Smooth muscle cell (in vitro differentiated cells): ENCODE data around the gene SH3BP5L. TPM values are rescaled to one million over a fixed set of nuclear protein-coding genes. Genes with fewer than 3 reads are reported as not detected.
A peak's percentile ranks its signal among the peaks of the same experiment; 100 is the strongest.

Source experiments
- DNase-seq: peaks from one replicate; lab custom pipeline; 2025; ENCODE audit not compliant: unreplicated experiment; lab: John Stamatoyannopoulos, UW
- H2AFZ ChIP-seq: fragments of 200-600 bp; sonication (generic); 2 replicates; pipeline ENCODE4 v1.6.0; 2016; ENCODE audit warnings: antibody characterized with exemption, low read depth, mild to moderate bottlenecking
- H3F3A ChIP-seq: fragments of 200-600 bp; sonication (generic); 2 replicates; pipeline ENCODE4 v1.6.0; 2017; ENCODE audit warnings: antibody characterized with exemption, low read depth
- H3K27ac ChIP-seq: fragments of 200-600 bp; sonication (generic); 2 replicates; pipeline ENCODE4 v1.5.1; 2016; ENCODE audit warnings: low read depth, mild to moderate bottlenecking
- H3K27me3 ChIP-seq: fragments of 200-600 bp; sonication (generic); 2 replicates; pipeline ENCODE4 v1.6.1; 2016; ENCODE audit warnings: low read depth, mild to moderate bottlenecking
- H3K36me3 ChIP-seq: fragments of 200-600 bp; sonication (generic); 2 replicates; pipeline ENCODE4 v1.5.1; 2016; ENCODE audit warnings: low read depth
- H3K4me1 ChIP-seq: fragments of 200-600 bp; sonication (generic); 2 replicates; pipeline ENCODE4 v1.5.1; 2016; ENCODE audit warnings: low read depth
- H3K4me2 ChIP-seq: fragments of 200-600 bp; sonication (generic); 2 replicates; pipeline ENCODE4 v1.6.0; 2016; ENCODE audit warnings: mild to moderate bottlenecking
- H3K4me3 ChIP-seq: fragments of 200-600 bp; sonication (generic); 2 replicates; pipeline ENCODE4 v1.5.1; 2016; ENCODE audit warnings: mild to moderate bottlenecking
- H3K79me2 ChIP-seq: fragments of 200-600 bp; sonication (generic); 2 replicates; pipeline ENCODE4 v1.6.0; 2016; ENCODE audit warnings: low read depth, mild to moderate bottlenecking
- H3K9ac ChIP-seq: fragments of 200-600 bp; sonication (generic); 2 replicates; pipeline ENCODE4 v1.6.0; 2016; ENCODE audit warnings: low read depth
- H3K9me3 ChIP-seq: fragments of 200-600 bp; sonication (generic); replicated peaks from 2 replicates; pipeline ENCODE4 v1.5.1; 2016; ENCODE audit warnings: low read depth
- H4K20me1 ChIP-seq: fragments of 200-600 bp; sonication (generic); 2 replicates; pipeline ENCODE4 v1.6.0; 2016; ENCODE audit warnings: low read depth
- WGBS: methylation state at CpG from one replicate; pipeline ENCODE4 v1.1.7; 2016; ENCODE audit warnings: low lambda C conversion rate; 5-methylcytosine and 5-hydroxymethylcytosine counted together
- polyA plus RNA-seq: library from polyadenylated mRNA; unstranded; fragments of >200 nt; fragmentation: Nextera tagmentation; extraction: Ambion mirVana; gene quantifications from 2 replicates; pipeline ENCODE4 v1.2.1, GENCODE V29; 2016
- total RNA-seq: library from RNA; depleted of rRNA; stranded (reverse); fragments of >200 nt; gene quantifications from 2 replicates; pipeline ENCODE4 v1.2.3, GENCODE V29; 2014
- TF ChIP-seq, protein P1 (sequence below): fragments of 200-600 bp; sonication (generic); IDR thresholded peaks from 2 replicates; pipeline ENCODE4 v1.5.1; 2017; ENCODE audit warnings: borderline replicate concordance, mild to moderate bottlenecking, antibody characterized with exemption; ENCODE audit not compliant: insufficient read depth, poor library complexity, severe bottlenecking

The SH3BP5L gene
- total and polyA plus RNA-seq, 2 experiments from 2014 or later, result 7.4 to 18.6 TPM

DNA sequence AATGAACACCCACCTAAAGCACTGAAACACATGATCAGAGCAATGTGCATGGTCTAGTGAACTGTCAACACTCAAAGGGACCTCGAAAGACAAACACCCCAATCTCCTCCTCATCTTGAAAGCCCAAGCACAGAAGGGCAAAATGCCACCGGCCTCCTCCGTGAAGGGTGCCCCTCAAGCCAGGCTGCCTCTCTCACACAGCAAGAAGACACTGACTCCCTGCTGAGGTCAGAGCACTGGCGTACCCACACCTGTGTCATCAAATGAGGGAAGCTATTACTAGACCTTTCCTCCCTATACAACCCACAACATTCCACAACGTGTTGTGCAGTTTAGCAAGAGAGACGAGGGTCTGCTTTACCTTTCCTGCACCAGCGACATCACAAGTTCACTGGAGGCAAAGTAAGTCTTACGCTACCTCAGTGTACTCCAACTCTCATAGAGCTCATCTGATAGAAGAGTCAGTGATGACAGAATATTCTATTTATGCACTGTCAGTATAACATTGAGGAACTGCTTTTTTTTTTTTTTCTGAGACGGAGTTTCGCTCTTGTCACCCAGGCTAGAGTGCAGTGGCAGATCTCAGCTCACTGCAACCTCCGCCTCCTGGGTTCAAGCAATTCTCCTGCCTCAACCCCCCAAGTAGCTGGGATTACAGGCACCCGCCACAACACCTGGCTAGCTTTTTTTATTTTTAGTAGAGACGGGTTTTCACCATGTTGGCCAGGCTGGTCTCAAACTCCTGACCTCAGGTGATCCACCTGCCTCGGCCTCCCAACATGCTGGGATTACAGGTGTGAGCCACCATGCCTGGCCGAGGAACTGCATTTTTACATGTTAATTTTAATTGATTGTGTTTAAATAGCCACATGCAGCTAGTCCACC is 3.3 kb downstream of the SH3BP5L start:
- Histone ChIP-seq H3K9ac (no peak overlapping the region), H4K20me1 (peaks cover 64% of the 10 kb centered on the region), H3K4me3 (no peak overlapping the region), H3K4me1 (peaks cover 19% of the 10 kb centered on the region), H3K9me3 (no peaks in the 10 kb centered on the region), H3F3A (no peaks in the 10 kb centered on the region), H3K4me2 (peak overlapping the region; percentile 86), H3K36me3 (no peaks in the 10 kb centered on the region), H3K27ac (no peak overlapping the region), H3K79me2 (peaks cover 63% of the 10 kb centered on the region), H3K27me3 (no peaks in the 10 kb centered on the region), H2AFZ (no peak overlapping the region)
- WGBS, result 97% methylated on average over 15 of the region's 15 CpGs
- TF ChIP-seq, protein P1, sequence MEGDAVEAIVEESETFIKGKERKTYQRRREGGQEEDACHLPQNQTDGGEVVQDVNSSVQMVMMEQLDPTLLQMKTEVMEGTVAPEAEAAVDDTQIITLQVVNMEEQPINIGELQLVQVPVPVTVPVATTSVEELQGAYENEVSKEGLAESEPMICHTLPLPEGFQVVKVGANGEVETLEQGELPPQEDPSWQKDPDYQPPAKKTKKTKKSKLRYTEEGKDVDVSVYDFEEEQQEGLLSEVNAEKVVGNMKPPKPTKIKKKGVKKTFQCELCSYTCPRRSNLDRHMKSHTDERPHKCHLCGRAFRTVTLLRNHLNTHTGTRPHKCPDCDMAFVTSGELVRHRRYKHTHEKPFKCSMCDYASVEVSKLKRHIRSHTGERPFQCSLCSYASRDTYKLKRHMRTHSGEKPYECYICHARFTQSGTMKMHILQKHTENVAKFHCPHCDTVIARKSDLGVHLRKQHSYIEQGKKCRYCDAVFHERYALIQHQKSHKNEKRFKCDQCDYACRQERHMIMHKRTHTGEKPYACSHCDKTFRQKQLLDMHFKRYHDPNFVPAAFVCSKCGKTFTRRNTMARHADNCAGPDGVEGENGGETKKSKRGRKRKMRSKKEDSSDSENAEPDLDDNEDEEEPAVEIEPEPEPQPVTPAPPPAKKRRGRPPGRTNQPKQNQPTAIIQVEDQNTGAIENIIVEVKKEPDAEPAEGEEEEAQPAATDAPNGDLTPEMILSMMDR, result no peak
- DNase-seq, result no peak

DNA sequence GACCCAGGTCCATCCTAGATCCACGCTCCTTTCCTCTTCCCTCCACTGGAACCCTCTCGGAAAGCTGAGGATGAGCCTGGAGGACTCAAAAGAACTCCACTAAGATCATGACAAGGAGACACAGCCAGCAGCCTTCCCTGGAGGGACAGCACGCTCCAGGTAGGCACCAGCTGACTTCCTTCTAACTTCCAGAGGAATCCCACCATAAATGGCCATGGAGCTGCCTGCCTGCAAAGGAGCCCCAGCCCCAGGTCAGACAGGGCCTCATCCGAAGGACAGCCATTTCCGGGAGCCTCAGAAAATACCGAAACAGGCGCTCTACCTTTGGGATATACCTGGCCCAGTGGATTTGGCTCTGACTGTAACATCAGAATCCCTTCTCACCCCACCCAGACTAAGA is 4.1 kb downstream of the SH3BP5L start:
- Histone ChIP-seq H4K20me1 (peaks cover 72% of the 10 kb centered on the region), H3K9ac (no peak overlapping the region), H3K36me3 (no peaks in the 10 kb centered on the region), H3K79me2 (peaks cover 63% of the 10 kb centered on the region), H3F3A (no peaks in the 10 kb centered on the region), H3K4me3 (no peak overlapping the region), H3K9me3 (no peaks in the 10 kb centered on the region), H3K27ac (peak overlapping the region; percentile 52), H2AFZ (no peak overlapping the region), H3K27me3 (no peaks in the 10 kb centered on the region), H3K4me1 (peaks cover 14% of the 10 kb centered on the region), H3K4me2 (peak overlapping the region; percentile 47)
- TF ChIP-seq, protein P1, result no peak
- 97% methylated on average over 7 of the region's 7 CpGs for WGBS
- DNase-seq, result no peak

DNA sequence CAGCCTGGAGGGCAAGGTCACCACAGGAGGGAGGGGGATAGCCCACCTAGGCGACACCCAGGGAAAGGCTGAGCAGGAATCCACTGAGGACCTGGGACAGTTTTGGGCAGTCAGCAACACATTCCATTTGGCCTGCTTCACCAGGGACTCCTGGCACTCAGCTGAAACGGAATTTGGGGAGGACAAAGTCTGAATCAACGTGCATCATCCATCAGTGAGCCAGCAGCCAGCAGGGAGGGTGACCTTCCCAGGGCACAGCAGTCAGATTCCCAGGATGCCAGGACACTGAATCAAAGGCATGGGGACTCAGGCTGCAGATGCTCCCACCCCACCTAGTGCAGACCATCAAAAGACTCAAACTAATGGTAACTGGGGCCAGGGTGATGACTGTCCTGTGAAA is 4.6 kb downstream of the SH3BP5L start:
- peaks cover 14% of the 10 kb centered on the region for H3K4me1 ChIP-seq
- H3K27ac ChIP-seq, result peak overlapping the region; percentile 52
- WGBS, result 53% methylated on average over 3 of the region's 3 CpGs
- H3K4me3 ChIP-seq, result no peak overlapping the region
- no peak overlapping the region for H3K9ac ChIP-seq
- H3K9me3 ChIP-seq, result no peaks in the 10 kb centered on the region
- no peaks in the 10 kb centered on the region for H3K27me3 ChIP-seq
- H3F3A ChIP-seq, result no peaks in the 10 kb centered on the region
- no peak overlapping the region for H2AFZ ChIP-seq
- H4K20me1 ChIP-seq, result peaks cover 73% of the 10 kb centered on the region
- TF ChIP-seq, protein P1, result no peak
- peak overlapping the region; percentile 47 for H3K4me2 ChIP-seq
- H3K79me2 ChIP-seq, result peaks cover 63% of the 10 kb centered on the region
- no peak for DNase-seq
- no peaks in the 10 kb centered on the region for H3K36me3 ChIP-seq

DNA sequence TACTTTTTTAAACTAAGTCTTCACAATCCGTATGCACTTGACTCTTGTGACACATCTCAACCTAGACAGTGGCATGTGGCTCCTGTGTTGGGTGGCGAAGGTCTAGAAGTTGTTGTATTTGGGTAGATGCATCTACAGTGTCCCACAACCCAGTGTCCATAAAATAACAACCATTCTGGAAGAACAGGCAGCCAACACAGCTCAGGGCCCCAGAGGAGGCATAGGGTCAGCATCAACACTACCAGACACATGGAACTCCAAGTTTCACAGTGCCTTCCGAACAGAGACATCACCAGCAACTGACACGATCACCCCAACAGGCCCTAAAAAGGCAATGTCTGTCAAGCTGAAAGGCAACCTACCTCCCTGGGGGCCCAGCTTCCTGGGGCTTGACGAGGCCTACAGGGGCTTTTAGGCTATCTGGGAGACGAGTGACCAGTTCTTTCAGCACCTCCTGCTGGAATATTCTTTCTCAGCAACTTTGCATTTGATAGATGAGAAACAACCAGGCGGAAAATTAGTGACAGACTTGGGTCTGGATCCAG is 5.6 kb downstream of the SH3BP5L start:
- no peak for DNase-seq
- 96% methylated on average over 7 of the region's 7 CpGs for WGBS
- H3F3A ChIP-seq, result no peaks in the 10 kb centered on the region
- H4K20me1 ChIP-seq, result peaks cover 73% of the 10 kb centered on the region
- no peak overlapping the region for H3K4me2 ChIP-seq
- H3K9ac ChIP-seq, result no peak overlapping the region
- no peak overlapping the region for H3K27ac ChIP-seq
- H3K9me3 ChIP-seq, result no peaks in the 10 kb centered on the region
- peaks cover 4% of the 10 kb centered on the region for H3K36me3 ChIP-seq
- TF ChIP-seq, protein P1, result no peak
- H3K27me3 ChIP-seq, result no peaks in the 10 kb centered on the region
- peaks cover 13% of the 10 kb centered on the region for H3K4me1 ChIP-seq
- H3K4me3 ChIP-seq, result no peak overlapping the region
- H2AFZ ChIP-seq, result no peak overlapping the region
- H3K79me2 ChIP-seq, result peaks cover 57% of the 10 kb centered on the region
